Measurements from ENCODE around the gene NEURL3.

NEURL3 gene

DNA sequence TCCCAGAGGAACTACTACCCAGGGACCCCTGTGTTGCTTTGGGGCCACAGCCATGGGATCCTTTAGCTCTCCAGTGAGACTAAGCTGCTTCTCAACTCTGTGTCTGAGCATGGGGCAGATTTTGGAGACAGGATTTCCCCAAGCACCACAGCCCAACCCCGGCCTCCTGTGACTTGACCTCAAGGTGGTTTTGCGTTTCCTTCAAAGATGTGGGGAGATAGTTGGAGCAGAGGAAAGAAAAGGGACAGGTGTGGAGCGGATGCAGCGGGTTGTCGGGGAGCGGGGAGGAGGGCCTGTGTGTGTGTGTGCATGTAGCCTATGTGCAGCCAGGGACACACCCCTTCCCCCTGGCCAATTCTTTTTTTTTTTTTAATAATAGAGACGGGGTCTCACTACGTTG, 41.6 kb upstream of the NEURL3 start:
- TF ChIP-seq CTCF (conservative IDR thresholded peaks at IDR 0.05; ENCODE audit: low read depth, low read length), result no peak
- H3K4me3 ChIP-seq (ENCODE audit: low read length), result no peak overlapping the region
- DNase-seq (ENCODE audit: low read depth), result no peak

- DNase-seq (ENCODE audit: low read depth), result no peak
Measured at GRCh38 chr2:96546321-96546720, 41.2 kb upstream of the NEURL3 start.

DNA sequence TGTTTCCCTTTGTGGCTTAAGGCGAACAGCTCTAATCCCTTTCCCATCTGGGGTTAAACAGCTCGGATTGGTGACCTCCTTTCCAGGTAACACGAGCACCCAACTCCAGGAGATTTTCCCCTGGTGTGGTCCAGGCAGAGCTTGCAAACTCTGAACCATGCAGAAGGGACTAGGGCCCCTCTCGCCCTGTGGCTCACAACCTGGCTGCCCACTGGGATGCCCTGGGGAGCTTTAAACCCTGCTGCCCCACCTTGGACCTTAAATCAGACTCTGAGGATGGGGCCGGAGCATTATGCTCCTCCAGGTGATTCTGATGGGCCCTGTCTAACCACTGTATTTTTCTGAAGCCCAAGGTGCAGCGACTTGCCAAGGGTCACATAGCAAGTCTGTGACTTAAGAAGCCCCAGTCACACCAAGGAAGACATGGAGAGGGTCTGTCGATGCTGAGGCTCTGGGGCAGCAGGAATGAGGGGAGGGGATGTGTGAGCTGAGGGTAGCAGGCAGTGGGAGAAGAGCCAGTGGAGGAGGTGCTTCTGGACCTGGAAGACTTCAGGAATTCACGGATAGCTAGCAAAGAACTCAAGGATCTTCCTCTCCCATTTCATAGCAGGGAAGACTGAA, 37.3 kb upstream of the NEURL3 start:
- TF ChIP-seq CTCF (conservative IDR thresholded peaks at IDR 0.05; ENCODE audit: low read depth, low read length), result no peak
- H3K4me3 ChIP-seq (ENCODE audit: low read length), result no peak overlapping the region
- DNase-seq (ENCODE audit: low read depth), result no peak

More at GRCh38 chr2:96546321-96546720, 41.2 kb upstream of the NEURL3 start:
- TF ChIP-seq CTCF (conservative IDR thresholded peaks at IDR 0.05; ENCODE audit: low read depth, low read length), result no peak
- H3K4me3 ChIP-seq (ENCODE audit: low read length), result no peak overlapping the region

DNA sequence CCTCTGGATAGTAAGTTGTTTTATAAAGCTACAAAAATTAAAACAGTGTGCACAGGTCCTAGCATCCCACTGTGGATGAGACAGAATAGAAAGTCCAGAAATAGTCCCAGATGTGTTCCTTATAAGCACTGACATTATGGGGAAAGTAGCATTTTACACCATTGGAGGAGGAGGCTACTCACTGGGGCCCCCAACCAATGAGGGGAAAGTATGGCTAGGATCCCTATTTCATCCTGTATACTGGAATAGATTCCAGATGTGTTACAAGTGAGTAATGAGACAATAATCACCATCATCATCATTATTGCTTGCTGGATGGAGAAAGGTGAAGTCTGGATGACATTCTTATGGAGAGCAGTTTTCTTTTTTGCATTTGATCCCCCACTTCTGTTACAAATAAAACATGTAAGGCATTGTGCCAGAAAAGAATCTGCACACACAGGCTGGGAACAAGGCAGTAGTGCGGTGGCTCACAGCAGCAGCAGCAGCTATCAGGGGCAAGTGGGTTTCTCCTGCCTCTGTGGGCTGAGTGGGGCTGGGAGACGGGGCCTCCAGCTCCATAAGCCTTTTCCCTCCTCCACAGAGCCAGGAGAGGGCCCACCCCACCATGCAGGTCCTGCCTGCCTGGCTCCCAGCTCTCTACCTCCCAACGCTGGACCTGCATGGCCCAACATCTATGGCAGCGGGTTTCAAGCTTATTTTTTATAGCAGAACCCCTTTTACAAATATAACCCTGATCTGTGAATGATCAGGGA, 36.4 kb upstream of the NEURL3 start:
- no peak for TF ChIP-seq CTCF (conservative IDR thresholded peaks at IDR 0.05; ENCODE audit: low read depth, low read length)
- no peak overlapping the region for H3K4me3 ChIP-seq (ENCODE audit: low read length)
- no peak for DNase-seq (ENCODE audit: low read depth)

- H3K4me3 ChIP-seq (ENCODE audit: low read length), result no peak overlapping the region
- no peak for DNase-seq (ENCODE audit: low read depth)
Measured at GRCh38 chr2:96540136-96540535, 35.0 kb upstream of the NEURL3 start.

DNA sequence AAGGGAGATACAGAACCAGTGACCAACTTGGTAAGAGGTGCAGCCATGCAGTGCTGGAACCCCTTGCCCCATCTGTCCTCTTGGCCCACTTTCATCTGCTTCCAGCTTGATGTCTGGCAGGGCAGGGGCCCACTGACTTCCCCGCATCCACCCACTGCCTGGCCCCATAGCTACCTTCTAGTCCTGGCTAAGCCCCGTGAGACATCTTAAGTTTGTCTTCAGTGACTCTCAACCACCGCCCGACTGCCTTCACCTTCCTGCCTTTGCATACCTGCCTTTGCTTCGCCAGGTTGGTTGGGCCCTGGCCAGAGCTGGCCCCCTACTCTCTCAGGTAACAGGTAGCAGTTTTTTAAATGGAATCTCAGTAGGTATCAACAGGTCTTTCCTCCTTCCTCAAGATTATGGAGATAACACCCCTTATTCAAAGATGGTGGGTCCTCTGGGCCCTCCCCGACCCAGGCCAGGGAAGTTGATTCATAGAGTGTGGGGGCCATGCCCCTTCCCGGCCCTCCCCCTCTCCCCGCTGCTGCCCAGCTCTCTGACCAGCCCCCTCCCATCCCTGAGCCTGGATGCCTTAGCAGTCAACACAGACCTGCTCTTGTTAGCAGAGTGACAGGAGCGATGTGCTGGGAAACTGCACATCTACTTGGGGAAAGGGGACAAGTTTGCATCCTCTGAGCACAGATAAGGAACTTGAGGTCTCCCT, 34.2 kb upstream of the NEURL3 start:
- no peak overlapping the region for H3K4me3 ChIP-seq (ENCODE audit: low read length)
- no peak for TF ChIP-seq CTCF (conservative IDR thresholded peaks at IDR 0.05; ENCODE audit: low read depth, low read length)
- DNase-seq (ENCODE audit: low read depth), result no peak

More at GRCh38 chr2:96540136-96540535, 35.0 kb upstream of the NEURL3 start:
- no peak for TF ChIP-seq CTCF (conservative IDR thresholded peaks at IDR 0.05; ENCODE audit: low read depth, low read length)
